Measurements from ENCODE around the gene NID1.

GRCh38 chr1:236051242-236051791, 13.6 kb downstream of the NID1 start:
- no peak for TF ChIP-seq CTCF (conservative IDR thresholded peaks at IDR 0.05; ENCODE audit: low read length)
- no peak for TF ChIP-seq EZH2phosphoT487 (IDR thresholded peaks at IDR 0.05; ENCODE audit: borderline replicate concordance, low read depth, low read length)

All from OCI-LY7 (cell line).